Loucy (cell line): ENCODE measurements around the gene OR2A2.

Experiments
- H2AFZ ChIP-seq: fragments of 200-600 bp; sonication (generic); 2 replicates; pipeline ENCODE4 v1.6.0; 2016; ENCODE audit warnings: antibody characterized with exemption, mild to moderate bottlenecking, low read length, moderate library complexity
- H3F3A ChIP-seq: fragments of 200-600 bp; 2 replicates; pipeline ENCODE4 v1.6.0; 2016; ENCODE audit warnings: antibody characterized with exemption, low read depth, mild to moderate bottlenecking
- H3K27me3 ChIP-seq: fragments of 200-600 bp; sonication (generic); 2 replicates; pipeline ENCODE4 v1.6.1; 2014; ENCODE audit warnings: low read length, mild to moderate bottlenecking; ENCODE audit not compliant: insufficient read depth, poor library complexity, severe bottlenecking
- H3K36me3 ChIP-seq: fragments of 200-600 bp; sonication (generic); 2 replicates; pipeline ENCODE4 v1.6.1; 2016; ENCODE audit warnings: low read length; ENCODE audit not compliant: insufficient read depth
- H3K4me1 ChIP-seq: fragments of 200-600 bp; sonication (generic); 2 replicates; pipeline ENCODE4 v1.5.1; 2014; ENCODE audit warnings: low read length, mild to moderate bottlenecking; ENCODE audit not compliant: insufficient read depth, poor library complexity, severe bottlenecking
- H3K4me2 ChIP-seq: fragments of 200-600 bp; sonication (generic); 2 replicates; pipeline ENCODE4 v1.6.0; 2014; ENCODE audit warnings: antibody characterized with exemption, low read length, low read depth, mild to moderate bottlenecking; ENCODE audit not compliant: poor library complexity, severe bottlenecking
- H3K4me3 ChIP-seq: fragments of 200-600 bp; sonication (generic); 2 replicates; pipeline ENCODE4 v1.5.1; 2014; ENCODE audit warnings: low read length, mild to moderate bottlenecking, mixed read lengths; ENCODE audit not compliant: poor library complexity, severe bottlenecking
- H3K79me2 ChIP-seq: fragments of 200-600 bp; sonication (generic); 2 replicates; pipeline ENCODE4 v1.6.1; 2014; ENCODE audit warnings: low read length; ENCODE audit not compliant: insufficient read depth
- H3K9ac ChIP-seq: fragments of 200-600 bp; sonication (generic); 2 replicates; pipeline ENCODE4 v1.6.0; 2014; ENCODE audit warnings: mild to moderate bottlenecking, low read depth, low read length, moderate library complexity; ENCODE audit not compliant: poor library complexity, severe bottlenecking
- H3K9me2 ChIP-seq: fragments of 200-600 bp; sonication (generic); replicated peaks from 2 replicates; pipeline ENCODE4 v1.6.1; 2016; ENCODE audit warnings: low read depth, low read length, mixed read lengths
- H3K9me3 ChIP-seq: fragments of 200-600 bp; sonication (generic); 2 replicates; pipeline ENCODE4 v1.6.1; 2014; ENCODE audit warnings: mild to moderate bottlenecking, antibody characterized with exemption, low read length, low read depth; ENCODE audit not compliant: insufficient read depth
- H4K20me1 ChIP-seq: fragments of 200-600 bp; sonication (generic); 2 replicates; pipeline ENCODE4 v1.6.0; 2014; ENCODE audit warnings: antibody characterized with exemption, low read length, mild to moderate bottlenecking; ENCODE audit not compliant: insufficient read depth, poor library complexity, severe bottlenecking
- CTCF ChIP-seq: fragments of 200-600 bp; sonication (generic); conservative IDR thresholded peaks from 2 replicates; pipeline ENCODE4 v1.5.1; 2014; ENCODE audit warnings: mild to moderate bottlenecking, antibody characterized with exemption, low read length
- EZH2phosphoT487 ChIP-seq: fragments of 200-600 bp; IDR thresholded peaks from 2 replicates; pipeline ENCODE4 v1.6.1; 2018; ENCODE audit warnings: antibody characterized with exemption, mild to moderate bottlenecking, moderate library complexity, borderline replicate concordance

Gene OR2A2

DNA sequence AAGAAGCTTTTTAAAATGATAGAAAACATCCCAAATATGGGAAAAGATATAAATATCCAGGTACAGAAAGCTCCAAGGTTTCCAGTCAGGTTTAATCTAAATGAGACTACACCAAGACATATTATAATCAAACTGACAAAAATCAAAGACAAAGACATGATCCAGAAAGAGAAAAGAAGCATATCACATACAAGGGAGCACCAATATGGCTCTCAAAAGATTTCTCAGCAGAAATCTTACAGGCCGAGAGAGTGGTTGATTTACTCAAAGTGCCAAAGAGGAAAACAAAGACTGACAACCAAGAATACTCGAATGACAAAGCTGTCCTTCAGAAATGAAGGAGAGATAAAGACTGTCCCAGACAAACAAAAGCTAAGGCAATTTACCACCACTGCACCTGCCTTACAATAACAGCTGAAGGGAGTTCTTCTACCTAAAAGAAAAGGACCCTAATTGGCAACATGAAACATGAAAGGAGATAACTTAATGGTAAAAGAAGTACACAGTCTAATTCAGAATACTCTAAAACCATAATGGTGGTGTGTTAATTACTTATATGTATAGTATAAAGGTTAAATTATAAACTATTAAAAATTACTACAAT lies 38.9 kb downstream of the OR2A2 start:
- Histone ChIP-seq H3K4me2 (no peak overlapping the region), H3K4me3 (no peak overlapping the region), H3K27me3 (no peaks in the 10 kb centered on the region), H3K9ac (no peak overlapping the region), H3K79me2 (no peaks in the 10 kb centered on the region), H3F3A (no peaks in the 10 kb centered on the region), H4K20me1 (no peaks in the 10 kb centered on the region), H3K9me3 (no peaks in the 10 kb centered on the region), H3K36me3 (no peaks in the 10 kb centered on the region), H3K9me2 (no peaks in the 10 kb centered on the region), H3K4me1 (no peaks in the 10 kb centered on the region), H2AFZ (no peak overlapping the region)
- TF ChIP-seq EZH2phosphoT487 (no peak), CTCF (no peak)

- no peak overlapping the region for H3K4me2 ChIP-seq
- TF ChIP-seq CTCF = no peak
- no peak for TF ChIP-seq EZH2phosphoT487
- no peaks in the 10 kb centered on the region for H3K79me2 ChIP-seq
- no peak overlapping the region for H2AFZ ChIP-seq
- H4K20me1 ChIP-seq = no peaks in the 10 kb centered on the region
- H3K9ac ChIP-seq = no peak overlapping the region
- no peaks in the 10 kb centered on the region for H3K27me3 ChIP-seq
- H3K4me3 ChIP-seq = no peak overlapping the region
- H3K4me1 ChIP-seq = no peaks in the 10 kb centered on the region
- H3F3A ChIP-seq = no peaks in the 10 kb centered on the region
- H3K9me3 ChIP-seq = no peaks in the 10 kb centered on the region
- H3K36me3 ChIP-seq = no peaks in the 10 kb centered on the region
- H3K9me2 ChIP-seq = no peaks in the 10 kb centered on the region
Observed at GRCh38 chr7:144158861-144159260, 49.5 kb downstream of the OR2A2 start.
